GM12874 (cell line): Measurements from ENCODE around the gene KRTAP9-9.
"Not testable (repeated sequence)": the region's sequence is repeated elsewhere in the genome, so short reads cannot be mapped to it uniquely, and the experiment has no call there.

Experiments used
- CTCF ChIP-seq: IDR thresholded peaks from 2 replicates; pipeline ENCODE4 v1.5.1; 2011; ENCODE audit warnings: low read depth, mild to moderate bottlenecking, control low read depth, low read length, moderate library complexity; ENCODE audit not compliant: insufficient read depth

The KRTAP9-9 gene

GRCh38 chr17:41255381-41256290 is at the start of gene KRTAP9-9:
TSS of gene KRTAP9-9 (plus strand) at chr17:41255384.
- TF ChIP-seq CTCF: not testable (repeated sequence)

- no peak for TF ChIP-seq CTCF
Measured at GRCh38 chr17:41211845-41212466, 43.2 kb upstream of the KRTAP9-9 start.

GRCh38 chr17:41212524-41213169 is 42.5 kb upstream of the KRTAP9-9 start:
- no peak for TF ChIP-seq CTCF

GRCh38 chr17:41215681-41216080 is 39.5 kb upstream of the KRTAP9-9 start:
- TF ChIP-seq CTCF: no peak

- no peak for TF ChIP-seq CTCF
Measured at GRCh38 chr17:41223821-41224220, 31.4 kb upstream of the KRTAP9-9 start.

- TF ChIP-seq CTCF: no peak
Measured at GRCh38 chr17:41226051-41226450, 29.1 kb upstream of the KRTAP9-9 start.

GRCh38 chr17:41226598-41227095 is 28.5 kb upstream of the KRTAP9-9 start, which contains the start of gene KRTAP9-2:
TSS of gene KRTAP9-2 (plus strand) at chr17:41226648. CDS start at chr17:41226655, 7 bp downstream.
- not testable (repeated sequence) for TF ChIP-seq CTCF
